ENCODE data around the gene NUDT14.

GRCh38 chr14:105168979-105169507, 12.1 kb downstream of the NUDT14 start:
- TF ChIP-seq CTCF (IDR thresholded peaks at IDR 0.05) (peak; percentile 20 to 38 (median 32)), POLR2A (IDR thresholded peaks at IDR 0.05) (no peak)
